Stimulated activated CD8-positive, alpha-beta memory T cell treated with anti-CD3 and anti-CD28 coated beads, Interleukin-7, amount 100 ng/mL, for 4 hours (primary cell): ENCODE measurements around the gene COA8.

Experiments
- DNase-seq, 2 donors: peaks; one replicate each; pipeline ENCODE4 v3.0.0-alpha.2; 2020; ENCODE audit warnings: low read depth in 2 of 2

Gene COA8

DNA sequence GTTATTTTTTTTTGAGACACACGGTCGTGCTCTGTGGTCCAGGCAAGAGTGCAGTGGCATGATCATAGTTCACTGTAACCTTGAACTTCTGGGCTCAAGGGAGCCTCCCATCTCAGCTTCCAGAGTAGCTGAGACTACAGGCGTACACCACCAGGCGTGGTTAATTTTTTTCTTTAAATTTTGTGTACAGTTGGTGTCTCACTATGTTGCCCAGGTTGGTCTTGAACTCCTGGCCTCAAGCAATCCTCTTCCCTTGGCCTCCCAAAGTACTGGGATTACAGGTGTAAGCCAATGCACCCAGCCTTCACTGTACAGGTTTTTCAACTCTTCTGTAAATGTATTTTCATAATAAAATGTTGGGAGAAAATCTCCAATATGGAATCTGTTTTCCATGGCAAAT is 60.5 kb downstream of the COA8 start:
- no peak for DNase-seq

DNA sequence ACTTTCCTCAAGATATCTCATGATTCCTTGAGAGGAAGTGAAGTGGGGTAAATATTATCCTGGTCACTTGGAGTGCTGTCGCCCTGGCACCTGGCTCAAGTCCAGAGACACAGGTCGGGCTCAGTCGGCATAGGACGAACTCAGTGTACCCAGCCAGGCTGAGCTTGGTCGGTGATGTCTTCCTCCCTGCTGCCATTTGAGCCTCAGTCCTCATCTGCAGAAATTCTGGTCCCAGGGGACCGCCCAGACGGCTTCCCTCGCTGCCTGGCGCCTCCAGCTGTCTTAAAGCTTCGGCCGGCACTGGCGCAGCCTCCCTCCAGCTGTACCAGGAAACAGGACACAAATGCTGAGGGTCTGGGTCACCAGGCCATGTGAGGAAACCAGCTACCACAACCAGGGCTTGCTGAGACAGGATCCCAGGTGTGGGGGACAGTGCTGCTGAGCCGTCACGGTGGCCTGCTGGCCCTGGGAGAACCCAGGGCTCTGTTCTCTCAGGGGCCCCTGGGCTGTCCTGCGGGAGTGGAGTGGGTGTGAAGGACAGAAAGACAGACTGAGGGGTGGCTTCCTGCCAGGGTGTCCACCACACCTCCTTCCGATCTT is 61.2 kb downstream of the COA8 start:
- no peak for DNase-seq

- DNase-seq, result no peak
Measured at GRCh38 chr14:103624860-103625259, 62.1 kb downstream of the COA8 start.

GRCh38 chr14:103625356-103626095 is 62.8 kb downstream of the COA8 start:
- DNase-seq, result peak in 1 of 2 donors; percentile 7

DNA sequence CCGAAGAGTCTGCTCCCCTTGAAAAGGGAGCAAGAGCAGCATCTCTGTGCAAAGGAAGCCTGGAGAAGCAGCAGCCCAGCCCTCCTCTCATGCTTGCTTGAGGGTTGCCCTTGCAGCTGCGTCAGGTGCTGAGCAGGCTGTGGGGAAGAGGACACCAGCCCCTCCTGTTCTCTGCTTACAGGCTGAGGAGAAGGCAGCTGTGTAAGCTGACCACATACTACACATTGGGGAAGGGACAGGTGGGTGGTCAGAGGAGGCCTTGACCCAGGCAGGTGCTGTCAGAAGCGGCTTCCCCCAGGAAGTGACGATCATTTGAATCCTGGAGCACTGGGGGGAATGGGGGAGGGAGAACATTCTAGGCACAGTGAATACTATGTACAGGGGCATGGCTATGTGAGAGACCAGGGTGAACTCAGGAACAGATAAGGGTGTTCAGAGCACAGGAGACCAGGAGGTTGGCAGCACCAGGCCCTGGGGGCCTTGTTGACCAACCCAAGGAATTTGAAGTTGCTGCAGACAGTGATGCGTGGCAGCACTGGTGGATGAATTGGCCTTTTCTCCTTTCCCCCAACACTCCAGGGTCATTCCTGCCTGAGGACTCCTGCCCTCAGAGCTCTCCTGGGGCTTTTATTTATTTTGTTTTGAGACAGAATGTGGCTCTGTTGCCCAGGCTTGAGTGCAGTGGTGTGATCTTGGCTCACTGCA is 63.5 kb downstream of the COA8 start:
- DNase-seq, result no peak

DNA sequence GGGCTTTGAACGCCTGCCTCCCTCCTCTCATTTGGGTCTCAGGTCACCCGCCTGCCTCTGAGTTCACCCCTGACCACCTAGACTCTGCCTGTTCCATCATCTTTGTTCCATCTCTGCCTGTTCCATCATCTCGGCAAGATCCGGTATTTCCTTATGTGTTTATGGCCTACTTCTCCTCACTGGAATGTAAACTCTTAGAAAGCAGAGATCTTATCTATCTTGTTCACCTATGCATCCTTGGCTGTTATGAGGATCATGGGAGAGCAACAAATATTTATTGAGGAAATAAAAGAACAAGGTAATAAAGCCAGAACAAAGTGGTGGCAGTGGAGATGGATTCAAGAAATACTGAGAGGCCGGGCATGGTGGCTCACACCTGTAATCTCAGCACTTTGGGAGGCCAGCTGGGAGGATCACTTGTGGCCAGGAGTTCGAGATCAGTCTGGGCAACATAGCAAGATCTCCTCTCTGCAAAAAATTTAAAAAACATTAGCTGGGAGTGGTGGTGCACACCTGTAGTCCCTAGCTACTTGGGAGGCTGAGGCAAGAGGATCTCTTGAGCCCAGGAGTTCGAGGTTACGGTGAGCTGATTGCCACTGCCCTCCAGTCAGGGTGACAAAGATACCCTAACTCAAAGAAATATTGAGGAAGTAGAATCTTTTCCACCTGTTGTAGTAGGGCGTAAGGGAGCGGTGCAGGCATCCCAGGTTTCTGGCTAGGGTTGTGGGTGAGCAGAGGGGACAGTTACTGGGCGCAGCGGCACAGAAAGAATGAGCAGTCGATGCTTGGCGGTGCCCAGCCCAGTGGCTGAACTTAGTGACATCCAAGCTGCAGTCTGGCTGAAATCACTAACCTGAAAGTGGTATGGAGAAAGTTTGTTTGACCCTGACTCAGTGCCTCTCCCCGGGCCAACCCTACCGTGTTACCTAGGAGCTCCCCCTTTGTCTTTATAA is 64.6 kb downstream of the COA8 start:
- no peak for DNase-seq

GRCh38 chr14:103628221-103628683 is 65.5 kb downstream of the COA8 start:
- DNase-seq, result peak in 1 of 2 donors; percentile 21

GRCh38 chr14:103628684-103629502 is 66.1 kb downstream of the COA8 start, which contains the start of gene KLC1:
TSS of gene KLC1 (plus strand) at chr14:103629211. CDS start at chr14:103654565, 25,354 bp downstream.
- peak; percentile 65 to 80 for DNase-seq

GRCh38 chr14:103629503-103630121 is 66.9 kb downstream of the COA8 start:
- peak in 1 of 2 donors; percentile 21 for DNase-seq

DNA sequence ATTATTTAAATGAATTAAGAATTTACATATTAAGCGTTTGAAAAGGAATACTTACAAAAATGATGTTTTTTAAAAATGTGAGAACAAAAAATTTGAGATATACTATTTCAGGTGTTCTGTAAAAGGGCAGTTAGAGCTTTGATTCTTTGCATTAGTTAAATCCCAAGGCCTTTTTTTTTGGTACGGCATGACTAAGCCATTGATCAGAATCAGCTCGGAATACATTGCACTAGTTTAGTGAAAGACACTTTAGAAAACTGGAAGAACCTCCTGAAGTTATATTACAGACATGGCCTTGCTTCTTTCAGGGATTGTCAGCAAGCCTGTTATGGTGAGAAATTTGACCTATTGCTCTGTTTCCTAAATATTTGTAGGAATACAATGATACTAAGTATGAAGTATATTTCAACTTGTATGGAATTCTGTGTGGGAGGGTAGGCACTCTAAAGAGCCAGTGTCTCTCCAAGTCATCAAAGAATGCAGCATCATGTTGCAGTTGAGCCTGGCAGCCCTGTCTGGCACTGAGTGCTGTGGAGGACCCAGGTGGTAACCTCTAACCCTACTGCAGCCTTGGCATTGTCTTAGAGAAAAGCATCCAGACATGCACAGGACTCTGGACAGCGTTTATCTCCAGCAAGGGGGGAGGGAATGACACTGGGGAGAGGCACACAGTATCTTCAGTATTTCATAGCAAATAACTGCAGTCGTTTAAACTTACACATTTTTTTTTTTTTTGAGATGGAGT is 67.8 kb downstream of the COA8 start:
- DNase-seq, result no peak

DNA sequence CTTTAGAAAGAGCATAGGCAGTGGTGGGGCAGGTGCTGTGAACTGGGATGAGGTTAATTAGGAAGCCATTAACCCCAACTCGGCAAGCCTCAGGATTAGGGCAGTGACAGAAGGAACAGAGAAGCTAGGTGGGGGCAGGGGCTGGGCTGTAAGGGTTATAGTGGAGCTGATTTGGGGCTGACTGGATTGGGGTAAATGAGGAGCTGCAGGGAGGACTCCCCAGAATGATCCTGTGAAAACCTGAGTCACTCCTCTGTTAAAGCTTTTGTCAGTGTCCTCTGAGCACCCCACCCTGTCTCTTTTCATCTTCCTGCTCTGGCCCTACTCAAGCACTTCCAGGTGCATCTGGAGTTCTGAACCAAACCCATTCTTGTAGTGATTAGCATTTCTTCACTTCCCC is 70.6 kb downstream of the COA8 start:
- DNase-seq, result no peak

GRCh38 chr14:103634156-103634555 is 71.4 kb downstream of the COA8 start:
- DNase-seq, result no peak

- DNase-seq, result no peak
Measured at GRCh38 chr14:103638594-103638993, 75.8 kb downstream of the COA8 start.
